Mesothelial cell of epicardium (in vitro differentiated cells): ENCODE measurements around the gene NSF. TPM values are rescaled to one million over a fixed set of nuclear protein-coding genes. Genes with fewer than 3 reads are reported as not detected.
"Not testable (repeated sequence)": the region's sequence is repeated elsewhere in the genome, so short reads cannot be mapped to it uniquely, and the experiment has no call there.

Source experiments
- DNase-seq, 2 experiments: peaks; one replicate each; pipeline ENCODE4 v3.0.0; 2021; ENCODE audit warnings: low spot score in 2 of 2; ENCODE audit not compliant: unreplicated experiment in 2 of 2
- H3K27ac Mint-ChIP-seq: 2 replicates; pipeline ENCODE4 v1.8.0; 2021; ENCODE audit warnings: mixed read lengths
- H3K27me3 Mint-ChIP-seq: 2 replicates; pipeline ENCODE4 v1.8.0; 2021; ENCODE audit warnings: low read depth, mixed read lengths
- H3K36me3 Mint-ChIP-seq: 2 replicates; pipeline ENCODE4 v1.8.0; 2021; ENCODE audit warnings: mixed read lengths
- H3K4me1 Mint-ChIP-seq: 2 replicates; pipeline ENCODE4 v1.8.0; 2021; ENCODE audit warnings: mixed read lengths
- H3K4me3 Mint-ChIP-seq: 2 replicates; pipeline ENCODE4 v1.8.0; 2021; ENCODE audit warnings: mild to moderate bottlenecking, moderate library complexity, mixed read lengths
- H3K9me3 Mint-ChIP-seq: 2 replicates; pipeline ENCODE4 v1.8.0; 2021; ENCODE audit warnings: mixed read lengths
- total RNA-seq: library from RNA; stranded (reverse); gene quantifications from 3 replicates; pipeline ENCODE4 v1.2.1, GENCODE V29; 2021

Gene NSF
- total RNA-seq, 1 donor from 2014 or later = 32.8 TPM

- H3K4me1 Mint-ChIP-seq, H3K4me3 Mint-ChIP-seq: not testable (repeated sequence)
Observed at GRCh38 chr17:46603125-46603524, 12.7 kb downstream of the NSF start.

GRCh38 chr17:46611304-46611703 is 20.8 kb downstream of the NSF start:
- H3K36me3 Mint-ChIP-seq, H3K9me3 Mint-ChIP-seq, DNase-seq, H3K27ac Mint-ChIP-seq, H3K4me1 Mint-ChIP-seq, H3K27me3 Mint-ChIP-seq, H3K4me3 Mint-ChIP-seq: not testable (repeated sequence)

More at GRCh38 chr17:46603125-46603524, 12.7 kb downstream of the NSF start:
- not testable (repeated sequence) for H3K36me3 Mint-ChIP-seq, H3K9me3 Mint-ChIP-seq, H3K27ac Mint-ChIP-seq, H3K27me3 Mint-ChIP-seq, DNase-seq

GRCh38 chr17:46613876-46614275 is 23.4 kb downstream of the NSF start:
- H3K36me3 Mint-ChIP-seq = not testable (repeated sequence)

GRCh38 chr17:46617121-46617520 is 26.7 kb downstream of the NSF start:
- not testable (repeated sequence) for H3K36me3 Mint-ChIP-seq, H3K4me3 Mint-ChIP-seq, H3K27ac Mint-ChIP-seq

More at GRCh38 chr17:46613876-46614275, 23.4 kb downstream of the NSF start:
- H3K4me3 Mint-ChIP-seq, H3K27me3 Mint-ChIP-seq, H3K27ac Mint-ChIP-seq, H3K4me1 Mint-ChIP-seq, DNase-seq, H3K9me3 Mint-ChIP-seq: not testable (repeated sequence)

DNA sequence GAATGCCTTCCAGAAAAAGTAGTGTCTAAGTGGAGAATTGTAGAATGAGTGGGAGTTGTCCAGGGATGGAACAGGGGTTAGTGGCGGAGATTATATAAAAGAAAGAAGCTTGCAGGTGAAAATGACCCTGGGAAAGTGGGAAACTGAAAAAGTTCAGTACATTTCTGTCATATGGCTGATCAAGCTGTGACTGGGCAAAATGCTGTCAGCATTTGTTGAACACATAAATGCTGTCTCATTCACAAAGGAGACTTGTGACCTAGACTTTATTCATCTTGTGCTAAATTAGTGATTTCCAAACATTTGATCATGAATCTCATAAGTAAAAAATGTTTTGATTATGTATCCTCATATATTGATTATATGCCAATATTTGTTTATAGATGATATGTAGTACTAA is 28.5 kb downstream of the NSF start:
- H3K4me1 Mint-ChIP-seq, H3K4me3 Mint-ChIP-seq, H3K36me3 Mint-ChIP-seq, H3K9me3 Mint-ChIP-seq, DNase-seq, H3K27ac Mint-ChIP-seq, H3K27me3 Mint-ChIP-seq: not testable (repeated sequence)

More at GRCh38 chr17:46617121-46617520, 26.7 kb downstream of the NSF start:
- not testable (repeated sequence) for DNase-seq, H3K27me3 Mint-ChIP-seq, H3K4me1 Mint-ChIP-seq, H3K9me3 Mint-ChIP-seq

GRCh38 chr17:46623790-46624189 is 33.3 kb downstream of the NSF start:
- H3K27me3 Mint-ChIP-seq, H3K9me3 Mint-ChIP-seq, H3K4me1 Mint-ChIP-seq, H3K27ac Mint-ChIP-seq, H3K4me3 Mint-ChIP-seq, H3K36me3 Mint-ChIP-seq, DNase-seq: not testable (repeated sequence)

- H3K4me1 Mint-ChIP-seq, DNase-seq, H3K27me3 Mint-ChIP-seq, H3K9me3 Mint-ChIP-seq, H3K36me3 Mint-ChIP-seq, H3K4me3 Mint-ChIP-seq, H3K27ac Mint-ChIP-seq: not testable (repeated sequence)
Observed at GRCh38 chr17:46624726-46625125, 34.3 kb downstream of the NSF start.

DNA sequence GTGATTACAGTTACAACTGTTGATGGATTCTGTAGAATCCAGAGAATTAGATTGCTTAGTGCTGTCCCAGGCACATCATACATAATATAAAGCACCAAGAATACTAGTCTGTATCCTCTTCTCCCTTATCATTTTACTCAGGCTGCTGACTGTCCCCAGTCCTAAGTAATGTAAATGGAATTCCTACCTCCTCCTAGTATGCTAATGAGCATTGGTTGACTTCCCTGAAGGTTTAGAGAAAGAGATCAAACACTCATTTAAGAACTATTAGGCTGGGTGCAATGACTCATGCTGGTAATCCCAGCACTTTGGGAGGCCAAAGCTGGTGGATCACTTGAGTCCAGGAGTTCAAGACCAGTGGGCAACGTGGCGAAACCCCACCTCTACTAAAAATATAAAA is 37.0 kb downstream of the NSF start:
- H3K4me3 Mint-ChIP-seq, H3K36me3 Mint-ChIP-seq, H3K4me1 Mint-ChIP-seq, H3K27me3 Mint-ChIP-seq, H3K9me3 Mint-ChIP-seq, DNase-seq, H3K27ac Mint-ChIP-seq: not testable (repeated sequence)

- not testable (repeated sequence) for H3K27me3 Mint-ChIP-seq, H3K4me1 Mint-ChIP-seq, DNase-seq, H3K27ac Mint-ChIP-seq, H3K4me3 Mint-ChIP-seq, H3K36me3 Mint-ChIP-seq, H3K9me3 Mint-ChIP-seq
Observed at GRCh38 chr17:46628753-46629436, 38.4 kb downstream of the NSF start.

DNA sequence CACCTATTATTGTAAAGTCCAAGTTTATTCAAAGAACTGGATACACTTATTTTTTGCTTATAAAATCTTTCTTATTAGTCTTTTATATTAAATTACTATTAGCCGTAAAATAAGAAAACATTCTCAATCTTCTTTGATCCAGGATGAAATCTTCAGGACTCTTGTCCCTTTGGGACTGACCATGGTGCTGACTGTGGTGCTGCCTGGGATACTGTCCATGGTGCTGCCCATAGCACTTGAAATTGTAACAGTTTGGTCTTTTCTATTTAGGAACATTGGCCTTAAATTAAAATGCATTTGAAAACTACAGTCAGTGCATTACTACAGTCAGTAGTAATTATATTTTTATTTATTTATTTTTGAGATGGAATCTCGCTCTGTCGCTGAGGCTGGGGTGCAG is 41.7 kb downstream of the NSF start:
- H3K4me3 Mint-ChIP-seq, H3K27me3 Mint-ChIP-seq, H3K9me3 Mint-ChIP-seq, H3K27ac Mint-ChIP-seq, H3K36me3 Mint-ChIP-seq, DNase-seq, H3K4me1 Mint-ChIP-seq: not testable (repeated sequence)

- DNase-seq, H3K9me3 Mint-ChIP-seq, H3K27ac Mint-ChIP-seq, H3K4me3 Mint-ChIP-seq, H3K4me1 Mint-ChIP-seq, H3K27me3 Mint-ChIP-seq, H3K36me3 Mint-ChIP-seq: not testable (repeated sequence)
Observed at GRCh38 chr17:46634844-46635243, 44.4 kb downstream of the NSF start.
